CD14-positive monocyte (primary cell): ENCODE data around the gene UQCRC2. TPM values are rescaled to one million over a fixed set of nuclear protein-coding genes. Genes with fewer than 3 reads are reported as not detected.

ENCODE experiments used
- DNase-seq, 3 donors: peaks; one replicate each; pipeline ENCODE4 v3.0.0-alpha.2; 2011 to 2022
- H2AFZ ChIP-seq: 2 replicates; pipeline ENCODE4 v1.6.0; 2012; ENCODE audit warnings: mild to moderate bottlenecking, low read depth, low read length, inconsistent platforms; ENCODE audit not compliant: insufficient read depth, poor library complexity, severe bottlenecking
- H3K27ac ChIP-seq, 2 donors: 1 replicate in 1 of 2; 2 replicates in 1 of 2; pipeline ENCODE4 v1.5.1; 2012 to 2013; ENCODE audit warnings: low read length in 2 of 2, control low read depth in 1 of 2, inconsistent platforms in 1 of 2, low read depth in 1 of 2, mild to moderate bottlenecking in 1 of 2
- H3K27me3 ChIP-seq, 2 donors: one replicate each; pipeline versions ENCODE4 v1.6.0 to v1.6.1; 2011 to 2013; ENCODE audit warnings: low read length in 2 of 2; ENCODE audit not compliant: control insufficient read depth in 2 of 2, insufficient read depth in 2 of 2
- H3K36me3 ChIP-seq, 2 donors: replicated peaks in 1 of 2; 1 replicate in 1 of 2; 2 replicates in 1 of 2; pipeline versions ENCODE4 v1.5.1 to v1.6.1; 2012 to 2013; ENCODE audit warnings: low read length in 2 of 2, control low read depth in 1 of 2, inconsistent platforms in 1 of 2, mild to moderate bottlenecking in 1 of 2; ENCODE audit not compliant: insufficient read depth in 2 of 2, control insufficient read depth in 1 of 2
- H3K4me1 ChIP-seq, 2 donors: 1 replicate in 1 of 2; 2 replicates in 1 of 2; pipeline versions ENCODE4 v1.5.1 to v1.6.1; 2012 to 2013; ENCODE audit warnings: low read length in 2 of 2, control low read depth in 1 of 2, inconsistent platforms in 1 of 2, mild to moderate bottlenecking in 1 of 2, moderate library complexity in 1 of 2; ENCODE audit not compliant: insufficient read depth in 2 of 2, control insufficient read depth in 1 of 2
- H3K4me2 ChIP-seq: replicated peaks from 2 replicates; pipeline ENCODE3; 2012; ENCODE audit warnings: low read length, moderate library complexity, mild to moderate bottlenecking; ENCODE audit not compliant: poor library complexity, severe bottlenecking; ENCODE audit errors: extremely low read depth
- H3K4me3 ChIP-seq, 3 experiments: fragments of 200-600 bp in 1 of 3; sonication (generic) in 1 of 3; replicated peaks in 1 of 3; 1 replicate in 2 of 3; 2 replicates in 1 of 3; pipeline ENCODE4 v1.5.1; 2011 to 2013; ENCODE audit warnings: low read length in 3 of 3, mild to moderate bottlenecking in 3 of 3, control low read depth in 2 of 3, low read depth in 2 of 3, inconsistent platforms in 1 of 3, moderate library complexity in 1 of 3
- H3K79me2 ChIP-seq: 2 replicates; pipeline ENCODE4 v1.6.0; 2012; ENCODE audit warnings: mild to moderate bottlenecking, control low read depth, inconsistent platforms, low read length, moderate library complexity; ENCODE audit not compliant: insufficient read depth
- H3K9ac ChIP-seq: 2 replicates; pipeline ENCODE4 v1.6.0; 2017; ENCODE audit warnings: low read length, mild to moderate bottlenecking; ENCODE audit not compliant: insufficient read depth, poor library complexity, severe bottlenecking
- H3K9me3 ChIP-seq, 2 donors: replicated peaks in 1 of 2; 1 replicate in 1 of 2; 2 replicates in 1 of 2; pipeline versions ENCODE4 v1.5.1 to v1.6.1; 2012 to 2013; ENCODE audit warnings: low read length in 2 of 2, control low read depth in 1 of 2; ENCODE audit not compliant: control insufficient read depth in 1 of 2, insufficient read depth in 1 of 2
- H4K20me1 ChIP-seq: 2 replicates; pipeline ENCODE4 v1.6.0; 2012; ENCODE audit warnings: mild to moderate bottlenecking, low read length, control low read depth, moderate library complexity; ENCODE audit not compliant: insufficient read depth
- H3K27ac Mint-ChIP-seq, 7 donors: one replicate each; pipeline ENCODE4 v1.8.0; 2020; ENCODE audit warnings: mild to moderate bottlenecking in 7 of 7, mixed read lengths in 7 of 7, moderate library complexity in 6 of 7, inconsistent platforms in 2 of 7
- H3K27me3 Mint-ChIP-seq, 3 donors: one replicate each; pipeline ENCODE4 v1.8.0; 2021 to 2022; ENCODE audit warnings: low read depth in 3 of 3, mild to moderate bottlenecking in 3 of 3, mixed read lengths in 3 of 3, moderate library complexity in 3 of 3, inconsistent platforms in 1 of 3
- H3K36me3 Mint-ChIP-seq, 2 donors: one replicate each; pipeline ENCODE4 v1.8.0; 2020; ENCODE audit warnings: mixed read lengths in 2 of 2, inconsistent platforms in 1 of 2, mild to moderate bottlenecking in 1 of 2
- H3K4me1 Mint-ChIP-seq: one replicate; pipeline ENCODE4 v1.8.0; 2020; ENCODE audit warnings: mild to moderate bottlenecking, mixed read lengths
- H3K4me3 Mint-ChIP-seq, 2 donors: one replicate each; pipeline ENCODE4 v1.8.0; 2020; ENCODE audit warnings: mild to moderate bottlenecking in 2 of 2, mixed read lengths in 2 of 2, moderate library complexity in 1 of 2
- H3K9me3 Mint-ChIP-seq, 7 donors: one replicate each; pipeline ENCODE4 v1.8.0; 2020 to 2022; ENCODE audit warnings: mixed read lengths in 7 of 7, mild to moderate bottlenecking in 6 of 7, moderate library complexity in 6 of 7, inconsistent platforms in 2 of 7
- CTCF ChIP-seq: fragments of 200-600 bp; IDR thresholded peaks from one replicate; pipeline ENCODE4 v1.8.0; 2022; ENCODE audit warnings: antibody characterized with exemption, mild to moderate bottlenecking
- WGBS: methylation state at CpG from one replicate; pipeline ENCODE4 v1.1.5; 2013; ENCODE audit warnings: missing lambda C conversion rate; ENCODE audit not compliant: insufficient coverage; 5-methylcytosine and 5-hydroxymethylcytosine counted together
- intact Hi-C, 2 donors: fragments of 100-400 bp; cut with micrococcal nuclease; formaldehyde crosslinking; loops; one replicate each; pipeline versions ENCODE4 v1.15.0 to v1.15.1; 2023
- polyA plus RNA-seq, 3 donors: library from polyadenylated mRNA; depleted of rRNA in 1 of 3; unstranded in 2 of 3; stranded (reverse) in 1 of 3; fragments of 300-500 nt in 2 of 3; fragments of >200 nt in 1 of 3; fragmentation: Illumina TruSeq in 2 of 3; gene quantifications; 1 replicate in 2 of 3; 2 replicates in 1 of 3; pipeline ENCODE4 v1.2.3, GENCODE V29; 2012 to 2021

UQCRC2 gene
- polyA plus RNA-seq, 3 donors = 101 to 195 (median 189) TPM

GRCh38 chr16:21989133-21989532 lies 36.0 kb downstream of the UQCRC2 start:
- peaks cover 24% of the 10 kb centered on the region in 2 donors for H3K36me3 Mint-ChIP-seq
- DNase-seq = no peak
- WGBS = 100% methylated on average over 3 of the region's 5 CpGs
- no peak for TF ChIP-seq CTCF
- Histone ChIP-seq H3K4me2 (no peak overlapping the region), H3K9ac (no peak overlapping the region), H4K20me1 (no peaks in the 10 kb centered on the region), H3K27me3 (no peaks in the 10 kb centered on the region), H3K4me3 (no peak overlapping the region), H3K36me3 (peaks cover 24 to 26% of the 10 kb centered on the region in 2 donors), H3K4me1 (no peaks in the 10 kb centered on the region), H2AFZ (no peak overlapping the region), H3K9me3 (no peaks in the 10 kb centered on the region), H3K27ac (no peak overlapping the region), H3K79me2 (no peaks in the 10 kb centered on the region)
- intact Hi-C loops = no loop called here
- no peaks in the 10 kb centered on the region for H3K4me1 Mint-ChIP-seq
- no peak overlapping the region for H3K27ac Mint-ChIP-seq
- H3K27me3 Mint-ChIP-seq = no peaks in the 10 kb centered on the region
- H3K9me3 Mint-ChIP-seq = no peaks in the 10 kb centered on the region
- no peak overlapping the region for H3K4me3 Mint-ChIP-seq

- H3K9ac ChIP-seq = no peak overlapping the region
- no peak overlapping the region for H3K27ac ChIP-seq
- H3K4me3 Mint-ChIP-seq = no peak overlapping the region
- H3K27me3 Mint-ChIP-seq = no peaks in the 10 kb centered on the region
- no peak overlapping the region for H3K4me3 ChIP-seq
- no peaks in the 10 kb centered on the region for H3K4me1 ChIP-seq
- H4K20me1 ChIP-seq = no peaks in the 10 kb centered on the region
- no peak overlapping the region for H2AFZ ChIP-seq
- H3K36me3 ChIP-seq = peaks cover 18 to 20% of the 10 kb centered on the region in 2 donors
- no peaks in the 10 kb centered on the region for H3K9me3 Mint-ChIP-seq
- DNase-seq = no peak
- no peak overlapping the region for H3K27ac Mint-ChIP-seq
- no CpG with 5 or more reads among the region's 2 CpGs for WGBS
- no peaks in the 10 kb centered on the region for H3K27me3 ChIP-seq
- H3K9me3 ChIP-seq = no peaks in the 10 kb centered on the region
- TF ChIP-seq CTCF = no peak
- intact Hi-C loops = no loop called here
- H3K79me2 ChIP-seq = no peaks in the 10 kb centered on the region
- H3K4me2 ChIP-seq = no peak overlapping the region
- no peaks in the 10 kb centered on the region for H3K4me1 Mint-ChIP-seq
- H3K36me3 Mint-ChIP-seq = peaks cover 18% of the 10 kb centered on the region in 2 donors
Observed at GRCh38 chr16:21989751-21990150, 36.6 kb downstream of the UQCRC2 start.
